OCI-M1 (cell line): Measurements from ENCODE around the gene SERPIND1.

Experiments
- DNase-seq: peaks from one replicate; lab custom pipeline; 2025; lab: John Stamatoyannopoulos, UW

The SERPIND1 gene

GRCh38 chr22:20771918-20772625 lies 1.8 kb upstream of the SERPIND1 start:
- no peak for DNase-seq

DNA sequence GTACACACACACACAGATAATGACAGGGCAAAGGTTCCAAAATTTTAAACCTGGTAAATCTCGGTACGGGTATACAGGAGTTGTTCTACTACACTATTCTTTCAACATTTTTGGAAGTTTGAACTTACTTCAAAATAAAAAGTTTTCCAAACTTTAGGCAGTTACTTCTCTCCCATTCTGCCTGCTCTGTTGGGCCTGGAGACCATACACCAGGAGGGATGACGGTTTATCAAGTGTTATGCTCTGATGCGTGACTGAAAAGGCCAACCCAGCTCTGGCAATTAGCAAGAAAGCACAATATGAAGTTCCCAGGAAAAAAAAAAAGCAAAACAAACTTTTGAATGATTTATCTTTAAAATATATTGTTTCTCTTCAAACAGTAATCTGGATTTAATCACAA lies 969 bp downstream of the SERPIND1 start:
- DNase-seq: no peak

GRCh38 chr22:20775342-20775895 lies 1.5 kb downstream of the SERPIND1 start:
- no peak for DNase-seq

GRCh38 chr22:20776624-20777405 lies 2.9 kb downstream of the SERPIND1 start:
- no peak for DNase-seq

GRCh38 chr22:20777420-20778177 lies 3.7 kb downstream of the SERPIND1 start:
- peak; percentile 97 for DNase-seq

- no peak for DNase-seq
Measured at GRCh38 chr22:20779014-20779817, 5.3 kb downstream of the SERPIND1 start.

- DNase-seq: no peak
Measured at GRCh38 chr22:20779818-20780158, 5.9 kb downstream of the SERPIND1 start.

DNA sequence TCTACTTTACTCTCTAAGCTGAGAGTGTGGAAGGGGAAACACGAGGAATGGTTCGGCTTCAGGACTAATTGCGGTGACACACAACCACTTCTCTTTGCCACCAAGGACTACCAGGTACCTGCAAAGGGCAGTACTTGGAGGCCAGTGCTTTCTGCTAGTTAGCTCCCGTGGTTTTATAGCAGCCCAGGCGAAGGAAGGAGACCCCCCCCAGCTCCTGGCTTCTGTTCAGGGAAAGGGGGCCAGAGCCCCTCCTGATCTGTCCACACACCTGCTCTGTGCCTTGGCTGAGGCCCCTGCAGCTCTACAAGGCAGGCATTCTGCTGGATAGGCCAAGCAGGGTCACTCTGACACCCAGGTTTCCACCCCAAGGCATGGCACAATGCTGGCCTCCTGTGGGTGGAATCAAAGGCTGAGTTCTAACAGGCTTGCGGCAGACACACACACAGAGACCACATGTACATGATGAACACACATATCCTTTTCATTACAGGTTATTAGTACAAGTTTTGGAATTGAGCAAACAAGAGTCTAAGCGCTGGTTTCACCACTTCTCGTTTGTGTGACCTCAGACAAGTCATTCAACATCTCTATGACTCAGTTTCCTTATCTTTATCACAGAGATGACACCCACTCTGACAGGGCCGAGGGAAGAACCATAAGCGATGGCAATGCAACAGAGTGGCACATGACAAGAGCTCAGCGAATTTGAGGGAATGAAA lies 7.5 kb downstream of the SERPIND1 start:
- peak; percentile 36 for DNase-seq

GRCh38 chr22:20782083-20782482 lies 8.2 kb downstream of the SERPIND1 start:
- DNase-seq: no peak

DNA sequence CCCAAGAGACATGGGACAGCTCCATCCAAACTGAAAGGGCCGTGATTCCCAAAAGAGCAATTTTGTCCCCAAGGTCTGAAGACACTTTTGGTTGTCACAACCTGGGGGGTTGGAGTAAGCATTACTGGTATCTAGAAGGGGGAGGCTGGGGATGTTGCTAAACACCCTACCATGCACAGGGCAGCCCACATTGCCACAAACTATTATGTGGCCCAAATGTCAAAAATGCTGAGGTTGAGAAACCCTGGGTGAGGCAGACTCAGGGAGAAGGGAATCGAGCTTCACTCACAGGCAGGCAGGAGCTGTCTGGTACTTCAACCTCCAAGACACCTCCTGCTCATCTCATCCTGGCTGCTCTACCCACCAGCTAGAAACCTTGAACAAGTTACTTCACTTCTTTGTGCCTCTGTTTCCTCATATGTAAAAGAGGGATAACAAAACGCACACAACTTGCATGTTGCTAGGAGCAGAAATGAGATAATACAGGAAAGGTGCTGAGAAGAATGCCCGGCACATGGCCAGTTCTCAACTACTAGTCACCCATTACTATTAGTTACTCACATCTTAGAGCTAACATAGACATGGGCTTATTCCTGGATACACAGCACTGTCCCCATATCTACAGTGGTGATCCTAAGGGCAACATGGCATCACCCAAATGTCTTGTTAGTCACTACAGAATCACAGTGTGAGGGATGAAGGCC lies 8.8 kb downstream of the SERPIND1 start:
- no peak for DNase-seq

DNA sequence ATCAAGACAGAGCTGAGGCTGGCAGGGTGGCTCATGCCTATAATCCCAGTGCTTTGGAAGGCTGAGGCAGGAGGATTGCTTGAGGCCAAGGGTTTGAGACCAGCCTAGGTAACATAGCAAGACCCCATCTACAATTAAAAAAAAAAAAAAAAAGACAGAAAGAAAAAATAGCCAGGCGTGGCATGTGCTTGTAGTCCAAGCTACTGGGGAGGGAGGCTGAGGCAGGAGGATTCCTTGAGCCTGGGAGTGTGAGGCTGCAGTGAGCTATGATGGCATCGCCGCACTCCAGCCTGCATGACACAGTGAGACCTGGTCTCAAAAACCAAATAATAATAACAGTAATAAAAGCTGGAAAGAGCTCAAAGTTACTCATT lies 9.4 kb downstream of the SERPIND1 start:
- no peak for DNase-seq

GRCh38 chr22:20783844-20784723 lies 10.2 kb downstream of the SERPIND1 start:
- DNase-seq: peak; percentile 93

- no peak for DNase-seq
Measured at GRCh38 chr22:20785415-20785814, 11.5 kb downstream of the SERPIND1 start.

GRCh38 chr22:20786048-20786447 lies 12.1 kb downstream of the SERPIND1 start:
- no peak for DNase-seq

- DNase-seq: no peak
Measured at GRCh38 chr22:20786536-20786979, 12.6 kb downstream of the SERPIND1 start.

DNA sequence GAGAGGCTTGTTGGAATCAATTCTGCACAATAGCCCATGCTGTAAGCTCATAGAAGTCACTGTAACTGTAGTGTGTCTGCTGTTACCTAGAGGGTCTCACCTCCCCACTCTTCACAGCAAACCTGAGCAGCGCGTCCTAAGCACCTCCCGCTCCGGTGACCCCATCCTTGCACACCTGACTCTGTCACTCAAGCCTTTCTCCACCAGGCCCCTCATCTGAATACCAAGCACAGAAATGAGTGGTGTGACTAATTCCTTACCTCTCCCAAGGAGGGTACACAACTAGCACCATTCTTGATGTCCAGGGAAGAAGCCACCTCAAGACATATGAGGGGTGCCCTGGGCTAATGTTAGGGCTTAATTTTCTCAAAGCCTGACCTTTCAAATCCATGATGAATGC lies 13.3 kb downstream of the SERPIND1 start:
- DNase-seq: no peak

- DNase-seq: no peak
Measured at GRCh38 chr22:20787746-20788626, 14.1 kb downstream of the SERPIND1 start.

DNA sequence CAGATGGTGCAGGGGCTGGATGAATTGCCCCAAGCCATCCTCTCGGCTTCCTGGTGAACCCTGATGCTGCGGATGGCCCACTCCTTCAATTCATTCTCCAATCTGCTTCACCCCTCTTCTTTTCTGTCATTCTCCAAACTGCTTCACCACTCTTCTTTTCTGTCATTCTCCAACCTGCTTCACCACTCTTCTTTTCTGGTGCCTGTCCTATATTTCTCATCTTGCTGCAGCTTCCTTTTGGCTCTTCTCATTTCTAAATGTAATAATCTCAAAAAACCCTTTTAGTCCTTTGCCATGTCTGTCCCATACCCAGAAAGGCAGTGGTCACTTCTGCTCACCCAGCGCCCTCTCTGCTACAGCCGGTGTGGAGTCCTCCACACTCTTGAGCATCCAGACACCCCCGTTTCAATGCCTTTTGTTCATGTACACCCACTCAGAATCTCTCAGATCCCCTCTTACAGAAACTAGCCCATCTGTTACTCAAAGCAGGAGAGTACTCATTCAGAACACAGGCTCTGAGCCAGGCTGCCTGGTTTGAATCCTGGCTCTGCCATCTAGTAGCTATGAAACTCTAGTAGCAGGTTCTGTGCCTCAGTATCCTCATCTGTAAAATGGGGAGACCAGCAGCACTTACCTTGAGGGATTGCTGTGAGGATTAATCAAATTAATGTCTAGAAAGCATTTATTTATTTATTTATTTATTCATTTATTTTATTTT lies 14.9 kb downstream of the SERPIND1 start:
- no peak for DNase-seq
